ENCODE results near the gene FGG. TPM values are rescaled to one million over a fixed set of nuclear protein-coding genes. Genes with fewer than 3 reads are reported as not detected.

The FGG gene
- total and polyA plus RNA-seq, 2 donors (not counting 1 experiment from before 2014, with no cell fraction given) = not detected

- H2AFZ ChIP-seq (ENCODE audit: insufficient read depth, low read depth, low read length, poor library complexity, severe bottlenecking) = no peak overlapping the region
- Mint-ChIP-seq H3K9me3 (ENCODE audit: insufficient read depth) (no peaks in the 10 kb centered on the region), H3K27me3 (peaks cover 36% of the 10 kb centered on the region), H3K4me3 (no peak overlapping the region), H3K27ac (no peak overlapping the region), H3K4me1 (no peaks in the 10 kb centered on the region)
- H3K9ac ChIP-seq (ENCODE audit: low read length) = no peak overlapping the region
- H3K4me1 ChIP-seq (ENCODE audit: control insufficient read depth in 2 of 2, insufficient read depth in 2 of 2, low read length in 2 of 2) = no peaks in the 10 kb centered on the region
- no peak for ATAC-seq (ENCODE audit: low read depth)
- H3K27ac ChIP-seq (ENCODE audit: low read length in 2 of 2) = no peak overlapping the region
- no peaks in the 10 kb centered on the region for H3K79me2 ChIP-seq (ENCODE audit: control insufficient read depth, insufficient read depth, low read length)
- WGBS (ENCODE audit: insufficient coverage) = 70% methylated on average over 2 of the region's 6 CpGs
- no peaks in the 10 kb centered on the region for H3K9me3 ChIP-seq (ENCODE audit: control extremely low read depth in 1 of 3, control insufficient read depth in 2 of 3, insufficient read depth in 1 of 3, low read length in 2 of 3)
- H3K4me3 ChIP-seq (ENCODE audit: control extremely low read depth in 1 of 5, extremely low read depth in 1 of 5, insufficient read depth in 1 of 5, low read depth in 2 of 5, low read length in 4 of 5) = no peak overlapping the region
- DNase-seq = no peak
- no peaks in the 10 kb centered on the region for H3K36me3 ChIP-seq (replicated peaks in 1 of 2; ENCODE audit: control extremely low read depth in 1 of 2, control insufficient read depth in 1 of 2, extremely low read depth in 1 of 2, insufficient read depth in 2 of 2, low read length in 1 of 2)
- peaks cover 0 to 12% (median 4%) of the 10 kb centered on the region in 4 experiments for H3K27me3 ChIP-seq (replicated peaks in 1 of 4; ENCODE audit: control extremely low read depth in 1 of 4, control insufficient read depth in 3 of 4, insufficient read depth in 4 of 4, low read length in 3 of 4)
- H4K20me1 ChIP-seq (ENCODE audit: control insufficient read depth, insufficient read depth, low read length, poor library complexity, severe bottlenecking) = no peaks in the 10 kb centered on the region
- intact Hi-C loops (cut with micrococcal nuclease) = no loop called here
- CTCF ChIA-PET = interaction anchor here (0.7 kb wide), 1 partner anchor 53 kb away, joined by 3 read pairs; the partner anchor contains the start of gene PLRG1
- TF ChIP-seq EZH2 (IDR thresholded peaks at IDR 0.05; ENCODE audit: borderline replicate concordance, insufficient read depth, low read depth, low read length, poor library complexity, severe bottlenecking) (no peak), CTCF (IDR thresholded peaks at IDR 0.05) (no peak)
- no peak overlapping the region for H3K4me2 ChIP-seq (replicated peaks; ENCODE audit: low read depth, low read length, poor library complexity, severe bottlenecking)
- POLR2A ChIA-PET = no interaction called here
These were observed 9.2 kb downstream of the FGG start for GRCh38 chr4:154603033-154603943.

GRCh38 chr4:154602404-154603020 lies 9.9 kb downstream of the FGG start:
- H3K4me1 ChIP-seq (ENCODE audit: control insufficient read depth in 2 of 2, insufficient read depth in 2 of 2, low read length in 2 of 2) = no peaks in the 10 kb centered on the region
- H3K27ac Mint-ChIP-seq = no peak overlapping the region
- no peak overlapping the region for H3K4me3 ChIP-seq (ENCODE audit: control extremely low read depth in 1 of 5, extremely low read depth in 1 of 5, insufficient read depth in 1 of 5, low read depth in 2 of 5, low read length in 4 of 5)
- no peaks in the 10 kb centered on the region for H3K9me3 Mint-ChIP-seq (ENCODE audit: insufficient read depth)
- no peaks in the 10 kb centered on the region for H3K36me3 ChIP-seq (replicated peaks in 1 of 2; ENCODE audit: control extremely low read depth in 1 of 2, control insufficient read depth in 1 of 2, extremely low read depth in 1 of 2, insufficient read depth in 2 of 2, low read length in 1 of 2)
- H3K9me3 ChIP-seq (ENCODE audit: control extremely low read depth in 1 of 3, control insufficient read depth in 2 of 3, insufficient read depth in 1 of 3, low read length in 2 of 3) = no peaks in the 10 kb centered on the region
- peaks cover 0 to 12% (median 4%) of the 10 kb centered on the region in 4 experiments for H3K27me3 ChIP-seq (replicated peaks in 1 of 4; ENCODE audit: control extremely low read depth in 1 of 4, control insufficient read depth in 3 of 4, insufficient read depth in 4 of 4, low read length in 3 of 4)
- no peak for TF ChIP-seq EZH2 (IDR thresholded peaks at IDR 0.05; ENCODE audit: borderline replicate concordance, insufficient read depth, low read depth, low read length, poor library complexity, severe bottlenecking)
- no peak for TF ChIP-seq CTCF (IDR thresholded peaks at IDR 0.05)
- no peaks in the 10 kb centered on the region for H4K20me1 ChIP-seq (ENCODE audit: control insufficient read depth, insufficient read depth, low read length, poor library complexity, severe bottlenecking)
- ChIA-PET CTCF (no interaction called here), POLR2A (no interaction called here)
- no peak overlapping the region for H2AFZ ChIP-seq (ENCODE audit: insufficient read depth, low read depth, low read length, poor library complexity, severe bottlenecking)
- intact Hi-C loops (cut with micrococcal nuclease) = no loop called here
- no peaks in the 10 kb centered on the region for H3K79me2 ChIP-seq (ENCODE audit: control insufficient read depth, insufficient read depth, low read length)
- no peak overlapping the region for H3K4me2 ChIP-seq (replicated peaks; ENCODE audit: low read depth, low read length, poor library complexity, severe bottlenecking)
- WGBS (ENCODE audit: insufficient coverage) = 43% methylated on average over 1 of the region's 1 CpG
- no peak overlapping the region for H3K4me3 Mint-ChIP-seq
- ATAC-seq (ENCODE audit: low read depth) (no peak), DNase-seq (no peak)
- H3K27me3 Mint-ChIP-seq = peaks cover 35% of the 10 kb centered on the region
- no peak overlapping the region for H3K27ac ChIP-seq (ENCODE audit: low read length in 2 of 2)
- H3K4me1 Mint-ChIP-seq = no peaks in the 10 kb centered on the region
- H3K9ac ChIP-seq (ENCODE audit: low read length) = no peak overlapping the region

All from B cell (primary cell).